Transverse colon (tissue), 4 donors: ENCODE results near the gene COMMD8.

Experiments used
- EP300 ChIP-seq: sonication (generic); formaldehyde crosslinking; IDR thresholded peaks from one replicate; pipeline ENCODE4 v1.6.1; 2017; ENCODE audit warnings: antibody characterized with exemption, low read depth
- POLR2A ChIP-seq: fragments of 450-650 bp; IDR thresholded peaks from one replicate; pipeline ENCODE4 v1.6.1; 2016; ENCODE audit warnings: antibody characterized with exemption, mild to moderate bottlenecking, moderate library complexity
- POLR2AphosphoS5 ChIP-seq, 3 donors: sonication (generic); formaldehyde crosslinking; IDR thresholded peaks; one replicate each; pipeline ENCODE4 v1.6.1; 2016; ENCODE audit warnings: antibody characterized with exemption in 3 of 3
- TF ChIP-seq, protein P1 (sequence below), 5 experiments: fragments of 200-600 bp in 3 of 5; fragments of 450-650 bp in 2 of 5; sonication (generic) in 3 of 5; IDR thresholded peaks; 1 replicate in 2 of 5; 2 replicates in 3 of 5; pipeline ENCODE4 v1.5.1; 2016 to 2017; ENCODE audit warnings: antibody characterized with exemption in 5 of 5, inconsistent platforms in 3 of 5, mild to moderate bottlenecking in 2 of 5, moderate library complexity in 1 of 5

DNA sequence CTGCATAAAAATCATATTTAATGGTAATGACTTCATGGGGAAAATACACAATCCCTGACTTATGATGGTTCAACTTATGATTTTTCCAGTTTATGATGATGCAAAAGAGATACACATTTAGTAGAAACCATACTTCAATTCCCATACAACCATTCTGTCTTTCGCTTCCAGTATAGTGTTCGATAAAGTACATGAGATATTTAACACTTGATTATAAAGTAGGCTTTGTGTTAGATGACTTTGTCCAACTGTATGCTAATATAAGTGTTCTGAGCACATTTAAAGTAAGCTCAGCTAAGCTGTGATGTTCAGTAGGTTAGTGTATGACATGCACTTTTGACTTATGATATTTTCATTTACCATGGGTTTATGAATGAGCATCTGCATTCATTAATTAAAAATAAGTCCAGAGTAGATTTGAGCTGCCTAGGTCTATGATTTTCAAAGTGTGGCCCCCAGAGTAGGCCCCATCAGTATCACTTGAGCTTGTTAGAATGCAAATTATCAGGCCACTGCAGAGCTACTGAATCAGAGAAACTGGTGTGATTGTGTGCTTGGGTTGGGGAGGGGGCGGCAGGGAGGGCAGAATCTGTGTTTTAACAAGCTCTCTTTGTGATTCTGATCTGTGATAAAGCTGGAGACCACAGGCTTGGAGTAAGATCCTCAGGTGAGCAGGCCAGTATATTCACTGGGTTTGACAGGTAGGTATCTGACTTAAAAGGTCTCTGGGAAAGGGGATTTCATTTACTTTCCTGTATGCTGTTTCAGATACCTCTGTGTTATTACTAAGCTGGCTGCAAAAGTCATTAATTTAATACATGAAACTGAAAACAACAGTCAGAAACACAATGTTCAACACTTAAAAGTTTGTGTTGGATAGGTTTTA, 30.0 kb upstream of the COMMD8 start:
- TF ChIP-seq POLR2A, result no peak
- TF ChIP-seq, protein P1, sequence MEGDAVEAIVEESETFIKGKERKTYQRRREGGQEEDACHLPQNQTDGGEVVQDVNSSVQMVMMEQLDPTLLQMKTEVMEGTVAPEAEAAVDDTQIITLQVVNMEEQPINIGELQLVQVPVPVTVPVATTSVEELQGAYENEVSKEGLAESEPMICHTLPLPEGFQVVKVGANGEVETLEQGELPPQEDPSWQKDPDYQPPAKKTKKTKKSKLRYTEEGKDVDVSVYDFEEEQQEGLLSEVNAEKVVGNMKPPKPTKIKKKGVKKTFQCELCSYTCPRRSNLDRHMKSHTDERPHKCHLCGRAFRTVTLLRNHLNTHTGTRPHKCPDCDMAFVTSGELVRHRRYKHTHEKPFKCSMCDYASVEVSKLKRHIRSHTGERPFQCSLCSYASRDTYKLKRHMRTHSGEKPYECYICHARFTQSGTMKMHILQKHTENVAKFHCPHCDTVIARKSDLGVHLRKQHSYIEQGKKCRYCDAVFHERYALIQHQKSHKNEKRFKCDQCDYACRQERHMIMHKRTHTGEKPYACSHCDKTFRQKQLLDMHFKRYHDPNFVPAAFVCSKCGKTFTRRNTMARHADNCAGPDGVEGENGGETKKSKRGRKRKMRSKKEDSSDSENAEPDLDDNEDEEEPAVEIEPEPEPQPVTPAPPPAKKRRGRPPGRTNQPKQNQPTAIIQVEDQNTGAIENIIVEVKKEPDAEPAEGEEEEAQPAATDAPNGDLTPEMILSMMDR (IDR thresholded peaks at IDR 0.05), result no peak
- TF ChIP-seq POLR2AphosphoS5 (IDR thresholded peaks at IDR 0.05), result no peak
- no peak for TF ChIP-seq EP300
